NCI-H1092 treated with DMSO at 0.1 percent for 48 hours (cell line): ENCODE data around the gene ANXA9.
A peak's percentile ranks its signal among the peaks of the same experiment; 100 is the strongest.

Experiments
- DNase-seq: peaks from one replicate; lab custom pipeline; 2025; lab: John Stamatoyannopoulos, UW

Gene ANXA9

GRCh38 chr1:150981805-150982712 is at the start of gene ANXA9:
Gene ANXA9 (plus strand): TSS chr1:150982292. CDS start chr1:150983106, 814 bp downstream.
- DNase-seq, result no peak

- DNase-seq, result no peak
Measured at GRCh38 chr1:150944856-150945255, 37.2 kb upstream of the ANXA9 start.

- DNase-seq, result no peak
Measured at GRCh38 chr1:150954708-150955107, 27.4 kb upstream of the ANXA9 start.

- no peak for DNase-seq
Measured at GRCh38 chr1:150955280-150955679, 26.8 kb upstream of the ANXA9 start.

- no peak for DNase-seq
Measured at GRCh38 chr1:150957666-150958065, 24.4 kb upstream of the ANXA9 start.

DNA sequence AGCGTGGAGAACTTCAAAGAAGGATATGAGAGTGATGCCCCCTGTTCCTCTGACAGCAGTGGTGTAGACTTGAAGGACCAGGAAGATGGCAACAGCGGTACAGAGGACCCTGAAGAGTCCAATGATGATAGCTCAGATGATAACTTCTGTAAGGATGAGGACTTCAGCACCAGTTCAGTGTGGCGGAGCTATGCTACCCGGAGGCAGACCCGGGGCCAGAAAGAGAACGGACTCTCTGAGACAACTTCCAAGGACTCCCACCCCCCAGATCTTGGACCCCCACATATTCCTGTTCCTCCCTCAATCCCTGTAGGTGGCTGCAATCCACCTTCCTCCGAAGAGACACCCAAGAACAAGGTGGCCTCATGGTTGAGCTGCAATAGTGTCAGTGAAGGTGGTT is 21.4 kb upstream of the ANXA9 start:
- no peak for DNase-seq

- DNase-seq, result no peak
Measured at GRCh38 chr1:150961756-150962155, 20.3 kb upstream of the ANXA9 start.

- no peak for DNase-seq
Measured at GRCh38 chr1:150963321-150964163, 18.6 kb upstream of the ANXA9 start.

- DNase-seq, result no peak
Measured at GRCh38 chr1:150964164-150964489, 18.0 kb upstream of the ANXA9 start.

- DNase-seq, result no peak
Measured at GRCh38 chr1:150965605-150966004, 16.5 kb upstream of the ANXA9 start.

- DNase-seq, result no peak
Measured at GRCh38 chr1:150966011-150966410, 16.1 kb upstream of the ANXA9 start.

GRCh38 chr1:150967936-150968335 is 14.2 kb upstream of the ANXA9 start:
- no peak for DNase-seq

DNA sequence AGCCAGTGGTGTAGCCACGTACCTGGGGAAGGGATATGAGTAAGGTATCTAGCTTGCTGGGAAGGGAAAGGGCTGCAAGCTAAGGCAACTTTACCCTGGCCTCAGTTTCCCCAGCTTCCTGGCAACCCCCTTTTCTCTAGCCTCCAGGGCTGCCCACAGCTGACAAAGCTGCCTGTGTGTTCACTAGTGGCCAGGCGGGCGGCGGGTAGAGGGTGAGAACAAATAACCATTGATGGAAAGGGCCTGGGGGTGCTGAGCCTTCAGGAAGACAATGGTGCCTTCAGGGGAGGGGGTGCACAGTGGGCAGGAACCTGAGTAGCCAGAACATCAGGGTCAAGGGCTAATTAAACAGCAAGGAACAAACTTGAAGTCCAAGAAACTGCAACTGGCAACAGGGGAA is 13.6 kb upstream of the ANXA9 start:
- no peak for DNase-seq

DNA sequence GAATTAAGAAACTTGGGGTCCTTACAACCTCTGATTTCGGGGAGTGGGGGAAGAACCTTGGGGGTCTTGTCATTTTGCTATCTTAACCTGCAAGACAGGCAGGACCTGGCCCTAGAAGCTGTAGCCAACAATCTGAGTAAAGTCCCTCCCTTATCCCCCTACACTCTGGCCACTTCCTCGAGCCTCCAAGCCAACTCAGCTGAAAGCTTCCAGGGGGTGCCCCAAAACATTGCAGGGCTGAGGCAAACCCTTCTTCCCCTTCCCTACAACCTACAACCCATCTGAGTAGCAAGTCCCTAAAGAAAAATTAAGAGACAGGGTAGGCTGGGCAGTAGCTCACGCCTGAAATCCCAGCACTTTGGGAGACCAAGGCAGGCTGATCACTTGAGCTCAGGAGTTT is 12.5 kb upstream of the ANXA9 start:
- no peak for DNase-seq

DNA sequence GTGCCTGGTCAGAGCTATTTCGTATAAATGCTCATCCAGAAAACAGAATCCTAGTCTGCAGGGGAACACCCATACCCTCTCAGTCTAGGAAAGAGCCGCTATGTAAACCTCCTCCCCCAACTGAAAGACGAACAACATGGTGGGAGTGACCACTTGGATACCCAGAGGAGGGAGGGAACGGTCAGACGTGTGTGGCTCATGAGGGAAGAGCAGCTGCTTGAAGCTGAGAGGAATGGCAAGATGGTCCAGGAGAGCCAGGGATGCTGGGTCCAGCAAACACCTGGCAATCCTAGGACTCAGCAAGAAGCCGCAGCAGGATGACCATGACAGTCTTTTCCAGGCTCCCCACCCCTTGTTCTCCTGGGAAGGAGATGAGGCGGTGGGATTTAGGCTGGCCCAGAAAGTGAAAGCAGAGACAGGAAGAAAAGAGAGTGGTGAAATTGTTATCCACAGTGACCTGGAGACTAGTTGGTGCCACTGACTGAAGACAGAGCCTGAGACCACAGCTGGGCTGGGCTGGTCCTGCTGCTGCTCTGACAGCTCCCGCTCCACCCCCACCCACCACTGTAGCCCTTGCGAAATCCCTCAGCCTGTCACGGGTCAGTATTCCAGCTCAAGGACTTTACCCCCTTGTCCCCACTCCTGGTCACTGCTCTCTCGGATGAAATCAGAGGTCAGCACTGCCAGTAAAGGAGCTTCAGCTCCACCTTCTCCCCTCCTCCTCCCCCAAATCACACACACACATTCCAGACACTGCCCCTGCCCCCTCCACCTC is 11.1 kb upstream of the ANXA9 start:
- DNase-seq, result no peak

GRCh38 chr1:150971583-150972416 is 10.3 kb upstream of the ANXA9 start:
- DNase-seq, result no peak

- no peak for DNase-seq
Measured at GRCh38 chr1:150972417-150972940, 9.6 kb upstream of the ANXA9 start.

GRCh38 chr1:150973258-150973835 is 8.7 kb upstream of the ANXA9 start:
- no peak for DNase-seq

- peak; percentile 42 for DNase-seq
Measured at GRCh38 chr1:150973836-150974579, 8.1 kb upstream of the ANXA9 start.
